ENCODE data around the gene FBXW8.

FBXW8 gene

GRCh38 chr12:117025481-117026151 lies 114.9 kb downstream of the FBXW8 start:
- DNase-seq, result peak; percentile 49

GRCh38 chr12:117026343-117026742 lies 115.6 kb downstream of the FBXW8 start:
- no peak for DNase-seq

GRCh38 chr12:117026921-117027250 lies 116.1 kb downstream of the FBXW8 start:
- DNase-seq, result no peak

GRCh38 chr12:117027251-117028086 lies 116.7 kb downstream of the FBXW8 start:
- no peak for DNase-seq

GRCh38 chr12:117028254-117028653 lies 117.5 kb downstream of the FBXW8 start:
- no peak for DNase-seq

- no peak for DNase-seq
Measured at GRCh38 chr12:117030187-117030900, 119.6 kb downstream of the FBXW8 start.

- DNase-seq, result no peak
Measured at GRCh38 chr12:117031843-117032592, 121.3 kb downstream of the FBXW8 start.

- DNase-seq, result no peak
Measured at GRCh38 chr12:117032593-117033381, 122.0 kb downstream of the FBXW8 start.

- DNase-seq, result no peak
Measured at GRCh38 chr12:117033382-117034221, 122.9 kb downstream of the FBXW8 start.

GRCh38 chr12:117034249-117034648 lies 123.5 kb downstream of the FBXW8 start:
- DNase-seq, result no peak

GRCh38 chr12:117034701-117035151 lies 124.0 kb downstream of the FBXW8 start:
- DNase-seq, result no peak

- DNase-seq, result no peak
Measured at GRCh38 chr12:117035287-117035686, 124.5 kb downstream of the FBXW8 start.

GRCh38 chr12:117036046-117036445 lies 125.3 kb downstream of the FBXW8 start:
- DNase-seq, result no peak

GRCh38 chr12:117036547-117036946 lies 125.8 kb downstream of the FBXW8 start:
- DNase-seq, result no peak

GRCh38 chr12:117037289-117038022 lies 126.7 kb downstream of the FBXW8 start:
- DNase-seq, result no peak

GRCh38 chr12:117038023-117038680 lies 127.4 kb downstream of the FBXW8 start:
- no peak for DNase-seq

GRCh38 chr12:117038919-117039318 lies 128.2 kb downstream of the FBXW8 start:
- DNase-seq, result no peak

GRCh38 chr12:117039891-117040309 lies 129.2 kb downstream of the FBXW8 start:
- no peak for DNase-seq

GRCh38 chr12:117040496-117040895 lies 129.7 kb downstream of the FBXW8 start:
- DNase-seq, result no peak

- DNase-seq, result no peak
Measured at GRCh38 chr12:117041798-117042170, 131.0 kb downstream of the FBXW8 start.
